ENCODE results near the gene AEN.

GRCh38 chr15:88630141-88630721, 9.1 kb downstream of the AEN start:
- TF ChIP-seq CTCF (IDR thresholded peaks at IDR 0.05) (no peak), POLR2A (IDR thresholded peaks at IDR 0.05) (no peak)

All from lower leg skin (tissue), 3 donors.